Activated T-helper 1 cell treated with anti-CD3 and anti-CD28 coated beads, Interleukin-12 subunit alpha, Interleukin-12 subunit beta, Interleukin-2, Interleukin-4 antibody, amounts not matched to agents 30 ng/mL and 10 ng/mL and 1 ng/mL, durations not matched to agents 14 hours and 24 hours and 36 hours (primary cell): ENCODE data around the gene PGAP2. TPM values are rescaled to one million over a fixed set of nuclear protein-coding genes. Genes with fewer than 3 reads are reported as not detected.
A peak's percentile ranks its signal among the peaks of the same experiment; 100 is the strongest.

Source experiments
- DNase-seq: peaks from one replicate; pipeline ENCODE4 v3.0.0; 2021; ENCODE audit warnings: low spot score
- H3K27ac Mint-ChIP-seq: one replicate; pipeline ENCODE4 v1.8.0; 2021; ENCODE audit warnings: mild to moderate bottlenecking, mixed read lengths
- H3K27me3 Mint-ChIP-seq: one replicate; pipeline ENCODE4 v1.8.0; 2022; ENCODE audit warnings: mild to moderate bottlenecking, moderate library complexity, mixed read lengths; ENCODE audit not compliant: insufficient read depth
- H3K36me3 Mint-ChIP-seq: one replicate; pipeline ENCODE4 v1.8.0; 2021; ENCODE audit warnings: low read depth, mixed read lengths
- H3K4me1 Mint-ChIP-seq: one replicate; pipeline ENCODE4 v1.8.0; 2021; ENCODE audit warnings: low read depth, mixed read lengths
- H3K4me3 Mint-ChIP-seq: one replicate; pipeline ENCODE4 v1.8.0; 2021; ENCODE audit warnings: mild to moderate bottlenecking, moderate library complexity, mixed read lengths
- H3K9me3 Mint-ChIP-seq: one replicate; pipeline ENCODE4 v1.8.0; 2021; ENCODE audit warnings: mixed read lengths
- intact Hi-C: fragments of 100-400 bp; cut with micrococcal nuclease; formaldehyde crosslinking; loops from one replicate; pipeline ENCODE4 v1.15.1; 2024
- total RNA-seq: library from RNA; stranded (reverse); gene quantifications from 2 replicates; pipeline ENCODE4 v1.2.3, GENCODE V29; 2022

PGAP2 gene
- total RNA-seq, 1 donor from 2014 or later = 29.8 TPM

- Mint-ChIP-seq H3K27ac (peak overlapping the region; percentile 94), H3K4me3 (peak overlapping the region; percentile 96), H3K36me3 (peaks cover 28% of the 10 kb centered on the region), H3K4me1 (peaks cover 64% of the 10 kb centered on the region), H3K27me3 (no peaks in the 10 kb centered on the region), H3K9me3 (no peaks in the 10 kb centered on the region)
- DNase-seq = no peak
- intact Hi-C loops = loop anchor here (2.0 kb wide), 1 partner anchor 233 kb away; no protein-coding TSS in a partner anchor
These were observed 31.9 kb downstream of the PGAP2 start for GRCh38 chr11:3840004-3840869.

DNA sequence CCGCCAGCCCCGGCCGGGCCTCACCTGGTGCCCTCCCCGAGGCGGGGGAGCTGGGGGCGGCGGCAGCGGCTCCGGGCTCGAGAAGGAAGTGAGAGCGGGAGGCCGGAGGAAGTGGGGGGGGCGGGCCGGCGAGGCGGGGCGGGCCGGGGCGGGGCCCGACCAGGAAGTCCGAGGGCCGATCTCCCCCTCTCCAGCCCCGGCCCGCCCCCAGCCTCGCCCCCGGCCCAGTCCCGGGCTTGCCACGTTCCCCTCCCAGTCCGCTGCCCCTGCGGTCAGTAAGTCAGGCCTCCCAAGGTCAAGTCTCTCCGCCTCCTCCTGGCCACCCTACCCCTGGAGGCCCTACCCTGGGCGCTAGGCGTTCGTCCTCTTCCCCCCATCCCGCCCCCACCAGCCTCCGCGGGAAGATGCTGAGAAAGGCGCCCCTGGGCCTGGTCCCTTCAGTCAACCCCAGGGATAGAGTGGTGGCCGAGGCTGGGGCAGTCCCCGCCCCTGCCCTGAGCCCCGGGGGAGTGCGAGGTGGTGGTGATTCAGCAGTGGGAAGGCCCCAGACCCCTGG is 32.6 kb downstream of the PGAP2 start, which contains the start of gene RHOG:
Gene RHOG, minus strand, starts transcription at position 90 of the 556 bp plus-strand sequence. CDS start 12,821 bp downstream, outside the sequence.
- DNase-seq = peak; percentile 63
- H3K4me1 Mint-ChIP-seq = peaks cover 59% of the 10 kb centered on the region
- intact Hi-C loops = loop anchor here (1.0 to 2.0 kb wide), 7 partner anchors 8 to 253 kb away; partner anchors contain the start of genes NUP98, PGAP2 and RRM1
- no peaks in the 10 kb centered on the region for H3K9me3 Mint-ChIP-seq
- H3K27ac Mint-ChIP-seq = peak within 1 kb of the TSS; percentile 97
- peak within 1 kb of the TSS; percentile 96 for H3K4me3 Mint-ChIP-seq
- no peaks in the 10 kb centered on the region for H3K27me3 Mint-ChIP-seq
- H3K36me3 Mint-ChIP-seq = peaks cover 22% of the 10 kb centered on the region

DNA sequence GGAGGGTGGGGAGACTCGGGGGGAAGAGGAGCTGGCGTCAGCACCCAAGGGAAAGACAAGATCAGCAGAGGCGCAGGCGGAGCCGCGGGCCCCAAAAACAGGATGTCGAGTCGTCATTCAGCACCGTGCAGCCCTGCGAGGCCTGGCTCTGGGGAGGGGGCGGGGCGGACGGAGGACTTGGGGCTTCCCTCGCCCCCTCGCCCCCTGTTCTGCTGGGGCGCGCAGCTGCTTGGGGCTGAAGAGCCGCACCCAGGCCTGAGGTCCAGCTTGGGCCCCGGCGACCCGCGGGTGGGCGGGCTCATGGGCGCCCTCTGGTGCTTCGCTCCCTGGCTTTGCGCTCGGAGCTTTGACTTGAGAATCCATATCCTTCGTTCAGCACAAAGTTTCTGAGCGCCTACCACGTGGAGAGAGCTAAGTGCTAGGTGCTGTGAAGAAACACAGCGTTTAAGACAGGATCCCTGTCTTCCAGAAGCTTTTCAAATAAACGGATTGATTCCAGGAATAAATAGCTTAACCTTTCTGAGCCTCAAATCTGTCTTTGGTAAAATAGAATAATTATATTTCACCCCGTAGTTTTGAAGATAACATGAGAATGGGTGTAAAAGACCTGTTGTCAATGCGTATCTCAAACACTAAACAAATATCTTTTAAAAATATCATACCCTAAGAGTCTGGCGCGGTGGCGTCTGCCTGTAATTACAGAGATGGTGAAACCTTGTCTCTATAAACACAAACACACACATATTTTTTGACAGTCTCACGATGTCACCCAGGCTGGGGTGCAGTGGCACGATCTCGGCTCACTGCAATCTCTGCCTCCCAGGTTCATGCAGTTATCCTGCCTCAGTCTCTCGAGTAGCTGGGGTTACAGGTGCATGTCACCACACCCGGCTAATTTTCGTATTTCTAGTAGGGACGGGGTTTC is 33.3 kb downstream of the PGAP2 start:
- H3K27me3 Mint-ChIP-seq = no peaks in the 10 kb centered on the region
- intact Hi-C loops = loop anchor here (1.0 to 2.0 kb wide), 7 partner anchors 8 to 253 kb away; partner anchors contain the start of genes NUP98, PGAP2 and RRM1
- no peaks in the 10 kb centered on the region for H3K9me3 Mint-ChIP-seq
- H3K36me3 Mint-ChIP-seq = peaks cover 22% of the 10 kb centered on the region
- peak overlapping the region; percentile 97 for H3K27ac Mint-ChIP-seq
- peak overlapping the region; percentile 81 for H3K4me3 Mint-ChIP-seq
- peaks cover 59% of the 10 kb centered on the region for H3K4me1 Mint-ChIP-seq
- DNase-seq = peak; percentile 89

- no peak for DNase-seq
- no peaks in the 10 kb centered on the region for H3K27me3 Mint-ChIP-seq
- peaks cover 45% of the 10 kb centered on the region for H3K4me1 Mint-ChIP-seq
- intact Hi-C loops = no loop called here
- no peak overlapping the region for H3K4me3 Mint-ChIP-seq
- peak overlapping the region; percentile 62 for H3K27ac Mint-ChIP-seq
- H3K36me3 Mint-ChIP-seq = peaks cover 15% of the 10 kb centered on the region
- no peaks in the 10 kb centered on the region for H3K9me3 Mint-ChIP-seq
These were observed 35.0 kb downstream of the PGAP2 start for GRCh38 chr11:3843326-3843725.

GRCh38 chr11:3845246-3845645 is 36.9 kb downstream of the PGAP2 start:
- Mint-ChIP-seq H3K9me3 (no peaks in the 10 kb centered on the region), H3K27ac (no peak overlapping the region), H3K36me3 (no peaks in the 10 kb centered on the region), H3K27me3 (no peaks in the 10 kb centered on the region), H3K4me3 (no peak overlapping the region), H3K4me1 (peaks cover 44% of the 10 kb centered on the region)
- intact Hi-C loops = no loop called here
- DNase-seq = no peak

DNA sequence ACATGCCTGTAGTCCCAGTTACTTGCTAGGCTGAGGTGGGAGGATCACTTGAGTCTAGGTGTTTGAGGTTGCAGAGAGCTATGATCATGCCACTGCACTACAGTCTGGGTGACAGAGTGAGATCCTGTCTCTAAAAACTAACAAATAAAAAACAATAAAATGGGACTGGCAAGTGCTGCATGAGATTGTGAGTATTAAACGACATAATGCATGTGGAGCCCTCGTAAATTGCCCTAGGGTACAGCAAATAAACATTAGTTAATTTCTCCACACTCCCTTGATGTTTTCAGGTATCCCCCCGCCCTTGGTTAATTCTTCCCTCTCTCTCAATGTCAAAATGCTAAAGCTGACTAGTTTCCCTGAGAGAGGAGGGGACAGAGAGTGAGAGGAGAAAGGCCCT is 37.3 kb downstream of the PGAP2 start:
- no peak for DNase-seq
- Mint-ChIP-seq H3K4me1 (peaks cover 44% of the 10 kb centered on the region), H3K4me3 (no peak overlapping the region), H3K9me3 (no peaks in the 10 kb centered on the region), H3K36me3 (no peaks in the 10 kb centered on the region), H3K27me3 (no peaks in the 10 kb centered on the region), H3K27ac (no peak overlapping the region)
- intact Hi-C loops = no loop called here

- no peak overlapping the region for H3K4me3 Mint-ChIP-seq
- no peaks in the 10 kb centered on the region for H3K36me3 Mint-ChIP-seq
- H3K27ac Mint-ChIP-seq = no peak overlapping the region
- DNase-seq = peak; percentile 37
- intact Hi-C loops = loop anchor here (1.0 kb wide), 2 partner anchors 8 to 223 kb away; no protein-coding TSS in a partner anchor
- H3K27me3 Mint-ChIP-seq = no peaks in the 10 kb centered on the region
- no peaks in the 10 kb centered on the region for H3K9me3 Mint-ChIP-seq
- H3K4me1 Mint-ChIP-seq = peaks cover 47% of the 10 kb centered on the region
These were observed 41.0 kb downstream of the PGAP2 start for GRCh38 chr11:3849297-3849874.

DNA sequence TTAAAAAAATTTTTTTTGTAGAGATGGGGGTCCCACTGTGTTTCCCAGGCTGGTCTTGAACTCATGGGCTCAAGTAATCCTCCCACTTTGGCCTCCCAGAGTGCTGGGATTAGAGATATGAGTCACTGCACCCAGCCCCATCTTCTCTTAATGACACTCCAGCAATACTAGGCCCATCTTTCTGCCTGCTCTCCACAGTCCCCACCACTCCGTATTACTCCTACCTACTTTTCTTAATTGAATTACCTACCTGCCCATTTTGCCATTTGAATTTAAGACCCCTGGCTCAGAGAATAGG is 45.1 kb downstream of the PGAP2 start:
- Mint-ChIP-seq H3K4me1 (peaks cover 61% of the 10 kb centered on the region), H3K27ac (peak overlapping the region; percentile 99), H3K9me3 (no peaks in the 10 kb centered on the region), H3K36me3 (peaks cover 5% of the 10 kb centered on the region), H3K27me3 (no peaks in the 10 kb centered on the region), H3K4me3 (peak overlapping the region; percentile 92)
- DNase-seq = no peak
- intact Hi-C loops = no loop called here

DNA sequence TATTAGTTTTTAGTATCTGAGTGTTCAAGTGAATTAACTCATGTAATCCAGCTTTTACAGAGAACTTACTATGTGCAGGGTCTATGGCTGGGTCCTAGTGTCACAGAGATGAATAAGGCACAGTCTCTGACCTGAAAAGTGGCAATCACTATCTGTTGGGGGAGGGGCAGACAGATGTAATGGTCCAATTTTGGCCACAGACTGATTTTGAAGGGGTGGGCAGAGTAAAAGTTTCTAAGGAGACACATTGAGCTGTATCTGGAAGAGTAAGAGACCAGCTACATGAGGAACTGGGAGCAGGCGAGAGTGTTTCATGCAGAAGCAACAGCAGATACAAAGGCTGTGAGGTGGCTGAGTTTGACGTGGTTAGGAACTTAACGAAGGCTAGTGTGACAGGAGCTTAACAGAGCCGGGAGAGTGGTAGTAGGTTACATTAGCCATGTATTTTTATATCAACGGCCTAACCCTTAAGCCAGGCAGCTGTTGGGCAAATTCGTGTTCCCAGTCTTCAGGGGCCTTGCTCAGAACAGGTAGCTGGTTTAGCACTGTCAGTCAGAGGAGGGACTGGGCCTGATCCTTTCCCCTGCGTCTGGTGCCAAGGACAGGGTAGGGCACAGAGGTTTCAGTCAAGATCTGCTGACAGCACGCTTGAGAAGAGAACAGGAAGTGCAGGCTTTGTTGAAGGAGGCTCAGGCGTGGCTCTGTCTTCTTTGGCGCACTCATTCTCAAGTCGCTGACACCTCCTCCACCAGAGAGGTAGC is 45.7 kb downstream of the PGAP2 start:
- intact Hi-C loops = loop anchor here (1.0 kb wide), 8 partner anchors 13 to 218 kb away; partner anchors contain the start of gene NUP98
- H3K36me3 Mint-ChIP-seq = peaks cover 5% of the 10 kb centered on the region
- DNase-seq = peak; percentile 61
- peak overlapping the region; percentile 99 for H3K27ac Mint-ChIP-seq
- H3K27me3 Mint-ChIP-seq = no peaks in the 10 kb centered on the region
- no peaks in the 10 kb centered on the region for H3K9me3 Mint-ChIP-seq
- peaks cover 61% of the 10 kb centered on the region for H3K4me1 Mint-ChIP-seq
- H3K4me3 Mint-ChIP-seq = peak overlapping the region; percentile 92

DNA sequence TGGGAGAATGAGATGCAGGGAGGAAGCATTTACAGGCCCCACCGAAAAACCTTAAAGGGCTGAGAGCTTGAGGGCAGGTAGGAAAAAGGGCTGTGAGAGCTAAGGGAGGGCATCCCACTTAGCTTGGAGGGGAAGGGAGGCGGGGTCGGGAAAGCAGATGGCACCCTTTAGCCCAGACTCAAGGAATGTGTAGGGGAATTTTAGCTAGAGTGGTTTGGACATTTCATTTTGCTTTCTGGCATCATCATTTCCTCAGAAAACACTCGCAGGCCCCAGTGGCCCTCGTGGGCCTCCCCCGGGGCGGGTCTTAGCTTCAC is 46.3 kb downstream of the PGAP2 start:
- Mint-ChIP-seq H3K9me3 (no peaks in the 10 kb centered on the region), H3K4me1 (peaks cover 62% of the 10 kb centered on the region), H3K27me3 (no peaks in the 10 kb centered on the region), H3K36me3 (peaks cover 5% of the 10 kb centered on the region), H3K4me3 (peak overlapping the region; percentile 92), H3K27ac (peak overlapping the region; percentile 99)
- intact Hi-C loops = loop anchor here (1.0 kb wide), 8 partner anchors 13 to 218 kb away; partner anchors contain the start of gene NUP98
- no peak for DNase-seq

DNA sequence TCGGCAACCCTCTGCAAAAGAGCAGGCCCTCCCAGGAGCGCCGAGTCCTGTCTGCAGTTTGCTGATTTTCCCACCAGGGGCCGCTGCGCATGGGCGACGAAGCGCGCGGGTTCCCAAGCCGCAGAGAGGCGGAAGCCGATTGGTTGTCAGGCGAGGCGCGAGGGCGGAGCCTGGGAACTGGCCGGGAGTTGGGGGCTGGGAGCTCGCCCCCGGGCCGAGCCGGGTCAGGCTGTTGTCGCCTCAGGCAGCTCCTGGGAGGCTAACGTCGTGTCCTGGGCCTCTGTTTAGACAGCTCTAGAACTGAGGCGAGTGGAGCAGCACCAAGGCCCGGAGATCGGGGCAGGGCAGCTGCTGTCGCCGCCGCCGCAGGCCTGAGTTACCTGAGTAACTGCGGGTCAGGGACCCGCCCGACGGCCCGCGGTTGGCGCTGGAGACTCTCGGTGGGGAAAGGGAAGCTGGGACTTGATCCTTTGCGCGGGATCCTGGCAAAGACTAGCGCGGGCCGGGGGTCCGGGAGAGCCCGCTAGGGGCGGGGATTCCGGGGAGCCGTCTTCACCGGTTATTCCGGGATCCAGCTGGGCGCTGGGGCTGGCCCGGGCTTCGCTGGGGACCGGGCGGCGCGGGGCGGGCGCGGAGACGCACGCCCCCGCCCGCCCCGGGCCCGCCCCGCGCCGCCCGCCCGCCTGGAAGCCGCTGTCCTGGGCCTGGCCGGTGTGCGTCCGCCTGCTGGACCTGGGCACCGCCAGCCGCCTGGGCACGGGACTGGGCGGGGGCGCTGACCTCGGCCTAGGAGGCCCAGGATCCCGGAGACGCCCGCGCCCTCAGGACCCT is 46.8 kb downstream of the PGAP2 start, which contains the start of gene STIM1:
Gene STIM1, plus strand, starts transcription at position 688 of the 831 bp plus-strand sequence. CDS start 607 bp downstream, outside the sequence.
- intact Hi-C loops = loop anchor here (1.0 kb wide), 9 partner anchors 14 to 239 kb away; partner anchors contain the start of genes NUP98 and RRM1
- Mint-ChIP-seq H3K9me3 (no peaks in the 10 kb centered on the region), H3K4me3 (peak within 1 kb of the TSS; percentile 98), H3K27me3 (no peaks in the 10 kb centered on the region), H3K36me3 (peaks cover 5% of the 10 kb centered on the region), H3K27ac (peak within 1 kb of the TSS; percentile 99), H3K4me1 (peaks cover 67% of the 10 kb centered on the region)
- DNase-seq = peak; percentile 98
